Mucosa of stomach (tissue), 1 donor: ENCODE data around the gene MX1.

ENCODE experiments used
- H3K27me3 ChIP-seq: one replicate; pipeline ENCODE4 v1.7.0; 2013; ENCODE audit warnings: mild to moderate bottlenecking, low read length; ENCODE audit not compliant: control insufficient read depth, insufficient read depth
- H3K36me3 ChIP-seq: one replicate; pipeline ENCODE4 v1.7.0; 2013; ENCODE audit warnings: low read length; ENCODE audit not compliant: control insufficient read depth, insufficient read depth
- H3K4me1 ChIP-seq: one replicate; pipeline ENCODE4 v1.7.0; 2013; ENCODE audit warnings: mild to moderate bottlenecking, low read length; ENCODE audit not compliant: control insufficient read depth, insufficient read depth
- H3K4me3 ChIP-seq: one replicate; pipeline ENCODE4 v1.7.0; 2013; ENCODE audit warnings: low read length
- H3K9ac ChIP-seq: one replicate; pipeline ENCODE4 v1.7.0; 2013; ENCODE audit warnings: mild to moderate bottlenecking, low read length, moderate library complexity
- H3K9me3 ChIP-seq: one replicate; pipeline ENCODE4 v1.7.0; 2013; ENCODE audit warnings: mild to moderate bottlenecking, low read length, moderate library complexity; ENCODE audit not compliant: control insufficient read depth
- donor health status: Pancreatic carcinoma.

Gene MX1

DNA sequence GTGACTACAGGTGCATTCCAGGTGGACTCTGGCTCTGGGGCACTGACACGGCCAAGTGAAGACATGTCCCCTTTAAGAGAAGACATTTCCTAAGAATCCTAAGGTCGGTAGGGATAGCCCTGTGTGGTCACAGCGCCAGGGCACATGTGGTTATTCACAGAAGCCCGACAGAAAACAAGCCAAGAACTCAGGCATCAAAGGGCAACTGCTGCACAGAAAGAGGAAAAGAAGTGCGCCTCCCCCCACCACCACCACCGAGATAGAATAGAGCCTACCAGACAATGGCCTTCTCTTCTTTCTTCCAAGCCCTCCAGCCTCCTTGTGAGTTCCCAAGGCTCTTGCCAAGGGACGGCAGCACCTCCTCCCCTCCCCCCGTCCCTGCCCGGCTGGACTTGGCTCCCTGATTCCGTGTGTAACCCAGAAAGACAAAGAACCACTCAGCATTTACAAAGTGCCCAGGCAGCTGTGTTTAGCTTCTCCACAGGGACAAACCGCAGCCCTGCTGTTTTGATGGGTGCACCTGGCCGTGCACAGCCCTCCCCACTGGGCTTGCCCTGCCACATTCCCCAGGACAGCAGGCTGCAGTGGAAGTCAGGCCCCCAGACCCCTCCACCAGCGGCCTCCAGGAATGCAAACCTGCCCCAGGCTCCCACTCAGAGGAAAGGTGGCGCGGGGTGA is 51.7 kb downstream of the MX1 start:
- Histone ChIP-seq H3K4me1 (peaks cover 41% of the 10 kb centered on the region), H3K36me3 (no peaks in the 10 kb centered on the region), H3K4me3 (no peak overlapping the region), H3K9me3 (no peaks in the 10 kb centered on the region), H3K9ac (no peak overlapping the region), H3K27me3 (no peaks in the 10 kb centered on the region)

DNA sequence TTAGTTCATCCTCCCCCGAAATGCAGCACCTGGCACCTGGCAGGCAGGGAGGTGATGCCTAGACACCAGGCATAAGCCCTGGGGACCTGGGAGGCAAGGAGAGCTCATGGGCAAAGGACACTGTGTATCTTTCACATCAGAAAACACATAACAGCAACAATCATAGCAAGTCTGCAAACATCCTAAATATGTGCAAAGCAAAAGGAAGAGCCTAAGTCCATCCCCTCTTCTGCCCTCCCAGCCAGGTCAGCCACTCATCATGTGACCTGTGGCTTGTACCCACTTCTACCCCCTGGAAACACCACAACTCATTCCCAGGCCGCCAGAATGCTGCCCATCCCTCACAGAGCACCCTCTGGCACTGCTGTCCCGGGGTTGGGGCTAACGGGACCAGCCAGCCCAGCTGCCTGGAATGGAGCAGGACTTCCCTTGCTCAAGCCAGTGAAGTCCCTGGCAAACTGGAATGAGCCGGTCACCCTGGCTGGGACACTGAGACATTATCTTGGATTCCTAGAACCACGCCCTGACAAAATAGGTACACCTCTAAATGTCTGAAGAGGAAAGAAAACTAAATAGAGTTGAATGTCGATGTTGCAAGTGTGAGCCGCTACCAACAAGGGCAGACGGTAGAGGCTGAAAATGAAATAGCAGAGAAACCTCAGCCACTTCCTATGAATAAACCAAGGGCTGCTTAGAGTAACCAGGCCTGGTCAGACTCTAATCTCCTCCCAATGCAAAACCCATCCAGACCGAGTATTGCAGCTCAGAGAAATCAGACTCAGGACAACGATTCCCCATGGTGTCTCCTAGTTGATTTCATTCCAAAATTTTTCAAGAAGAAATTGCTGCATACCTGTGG is 52.5 kb downstream of the MX1 start:
- no peaks in the 10 kb centered on the region for H3K9me3 ChIP-seq
- H3K27me3 ChIP-seq = no peaks in the 10 kb centered on the region
- no peak overlapping the region for H3K4me3 ChIP-seq
- peaks cover 41% of the 10 kb centered on the region for H3K4me1 ChIP-seq
- no peaks in the 10 kb centered on the region for H3K36me3 ChIP-seq
- no peak overlapping the region for H3K9ac ChIP-seq

DNA sequence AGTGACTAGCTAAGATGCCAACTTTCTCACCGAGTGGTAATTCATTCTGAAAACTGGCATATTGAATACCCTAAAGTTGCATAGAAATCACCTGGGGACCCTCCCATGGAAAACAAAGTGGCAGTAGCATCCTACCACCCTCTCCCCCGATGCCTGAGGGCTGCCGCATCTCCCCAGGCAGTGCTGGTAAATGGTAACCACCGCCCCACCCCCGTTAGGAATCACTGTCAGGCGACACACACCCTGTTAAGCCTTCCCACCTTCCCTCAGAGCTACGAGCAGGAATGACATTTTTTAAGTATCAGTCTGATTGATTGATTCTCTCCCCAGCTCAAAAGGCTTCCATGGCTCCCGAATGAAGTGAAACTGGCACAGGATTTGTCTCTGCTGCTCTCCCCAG is 53.6 kb downstream of the MX1 start:
- H3K4me1 ChIP-seq = peaks cover 52% of the 10 kb centered on the region
- no peaks in the 10 kb centered on the region for H3K27me3 ChIP-seq
- no peak overlapping the region for H3K4me3 ChIP-seq
- no peaks in the 10 kb centered on the region for H3K36me3 ChIP-seq
- H3K9me3 ChIP-seq = no peaks in the 10 kb centered on the region
- H3K9ac ChIP-seq = no peak overlapping the region

DNA sequence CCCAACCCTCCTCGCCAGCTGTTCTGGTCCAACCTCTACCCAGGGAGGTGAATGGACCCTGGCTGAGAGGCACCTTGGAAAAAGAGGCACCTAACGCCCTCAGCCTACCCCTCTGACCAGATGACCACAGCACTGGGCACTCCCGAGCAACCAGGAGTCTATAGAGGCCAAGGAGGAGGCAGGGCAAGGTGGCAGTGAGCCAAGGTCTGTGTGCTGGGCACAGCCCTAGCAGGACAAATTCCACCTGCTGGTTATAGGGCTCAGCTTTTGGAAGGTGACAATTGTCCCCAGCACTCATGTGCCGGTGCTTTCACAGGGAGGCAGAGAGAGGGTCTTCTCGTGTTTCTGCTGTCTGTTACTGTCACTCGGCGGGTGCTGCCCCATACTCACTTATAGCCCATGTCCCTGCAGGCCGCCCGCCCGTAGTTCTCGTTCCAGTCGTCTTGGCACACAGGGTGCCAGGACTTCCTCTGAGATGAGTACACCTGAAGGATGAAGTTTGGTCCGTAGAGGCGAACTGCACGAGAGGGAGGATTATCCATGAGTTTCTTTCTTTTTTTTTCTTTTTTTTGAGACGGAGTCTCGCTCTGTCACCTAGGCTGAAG is 54.1 kb downstream of the MX1 start:
- H3K4me1 ChIP-seq = peaks cover 57% of the 10 kb centered on the region
- no peaks in the 10 kb centered on the region for H3K36me3 ChIP-seq
- H3K9ac ChIP-seq = no peak overlapping the region
- no peaks in the 10 kb centered on the region for H3K27me3 ChIP-seq
- H3K4me3 ChIP-seq = no peak overlapping the region
- no peaks in the 10 kb centered on the region for H3K9me3 ChIP-seq

DNA sequence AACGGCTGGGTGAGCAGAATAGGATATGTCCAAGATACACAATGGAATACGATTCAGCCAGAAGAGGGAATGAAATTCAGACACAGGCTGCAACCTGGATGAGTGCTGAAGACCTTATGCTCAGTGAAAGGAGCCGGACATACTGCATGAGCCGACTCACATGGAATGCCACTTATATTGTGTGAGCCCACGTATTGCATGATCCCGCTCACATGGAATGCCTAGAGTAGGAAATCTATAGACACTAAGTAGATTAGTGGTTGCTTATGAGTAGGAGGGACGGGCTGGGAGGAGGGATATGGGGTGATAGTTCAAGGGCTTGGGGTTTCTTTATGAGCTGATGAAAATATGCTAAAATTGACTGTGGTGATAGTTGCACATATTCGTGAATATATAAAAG is 55.2 kb downstream of the MX1 start:
- no peaks in the 10 kb centered on the region for H3K36me3 ChIP-seq
- no peaks in the 10 kb centered on the region for H3K9me3 ChIP-seq
- H3K9ac ChIP-seq = no peak overlapping the region
- no peak overlapping the region for H3K4me3 ChIP-seq
- no peaks in the 10 kb centered on the region for H3K27me3 ChIP-seq
- peaks cover 66% of the 10 kb centered on the region for H3K4me1 ChIP-seq

DNA sequence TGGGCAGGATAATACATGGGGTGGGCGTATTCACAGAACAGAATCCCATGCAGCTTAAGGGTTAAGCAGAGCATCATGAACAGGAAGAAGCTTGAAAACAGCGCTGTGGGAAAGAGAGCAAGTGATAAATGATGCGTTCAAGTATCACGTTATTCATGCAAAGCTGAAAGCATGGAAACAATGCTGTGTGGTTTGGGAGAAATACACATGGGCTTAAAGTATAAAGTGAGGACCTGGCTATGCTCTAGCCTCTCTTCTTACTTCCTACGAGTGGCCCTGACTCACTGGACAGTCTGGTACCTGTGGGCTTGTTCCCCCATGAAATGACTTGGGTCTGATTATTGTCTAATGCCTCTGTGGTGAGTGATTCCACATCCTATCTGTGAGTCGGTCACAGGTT is 56.3 kb downstream of the MX1 start:
- no peaks in the 10 kb centered on the region for H3K36me3 ChIP-seq
- no peak overlapping the region for H3K9ac ChIP-seq
- no peaks in the 10 kb centered on the region for H3K9me3 ChIP-seq
- no peak overlapping the region for H3K4me3 ChIP-seq
- H3K4me1 ChIP-seq = peaks cover 76% of the 10 kb centered on the region
- H3K27me3 ChIP-seq = no peaks in the 10 kb centered on the region

DNA sequence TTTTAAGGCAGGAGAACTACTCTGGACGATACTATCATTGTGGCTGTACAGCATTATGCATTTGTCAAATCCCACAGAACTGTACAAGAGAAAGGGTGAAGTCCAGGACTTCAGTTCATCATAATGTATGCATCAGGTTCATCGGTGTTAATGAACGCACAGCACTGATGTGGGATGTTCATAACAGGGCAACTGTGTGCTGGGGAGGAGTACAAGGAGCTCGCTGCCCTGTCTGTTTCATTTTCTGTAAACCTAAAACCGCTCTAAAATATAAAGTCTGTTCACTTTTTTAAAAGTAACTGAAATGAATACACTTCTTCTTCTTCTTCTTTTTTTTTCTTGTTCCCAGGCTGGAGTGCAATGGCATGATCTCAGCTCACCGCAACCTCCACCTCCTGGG is 56.9 kb downstream of the MX1 start:
- Histone ChIP-seq H3K27me3 (no peaks in the 10 kb centered on the region), H3K36me3 (no peaks in the 10 kb centered on the region), H3K9ac (no peak overlapping the region), H3K4me1 (peaks cover 74% of the 10 kb centered on the region), H3K4me3 (no peak overlapping the region), H3K9me3 (no peaks in the 10 kb centered on the region)

DNA sequence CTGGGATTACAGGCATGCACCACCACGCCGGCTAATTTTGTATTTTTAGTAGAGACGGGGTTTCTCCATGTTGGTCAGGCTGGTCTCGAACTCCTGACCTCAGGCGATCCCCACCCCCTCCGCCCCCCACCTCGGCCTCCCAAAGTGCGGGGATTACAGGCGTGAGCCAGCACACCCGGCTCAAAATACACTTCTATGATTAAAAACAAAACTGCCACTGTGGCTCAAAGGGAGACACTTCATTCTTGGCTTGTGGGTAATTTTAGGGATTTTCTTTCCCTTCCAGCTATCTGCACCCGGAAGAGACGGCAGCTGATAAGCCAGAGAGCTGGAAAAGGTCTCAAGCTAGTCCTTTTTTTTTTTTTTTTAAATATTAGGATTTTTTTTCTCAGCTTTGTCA is 57.4 kb downstream of the MX1 start:
- no peaks in the 10 kb centered on the region for H3K27me3 ChIP-seq

DNA sequence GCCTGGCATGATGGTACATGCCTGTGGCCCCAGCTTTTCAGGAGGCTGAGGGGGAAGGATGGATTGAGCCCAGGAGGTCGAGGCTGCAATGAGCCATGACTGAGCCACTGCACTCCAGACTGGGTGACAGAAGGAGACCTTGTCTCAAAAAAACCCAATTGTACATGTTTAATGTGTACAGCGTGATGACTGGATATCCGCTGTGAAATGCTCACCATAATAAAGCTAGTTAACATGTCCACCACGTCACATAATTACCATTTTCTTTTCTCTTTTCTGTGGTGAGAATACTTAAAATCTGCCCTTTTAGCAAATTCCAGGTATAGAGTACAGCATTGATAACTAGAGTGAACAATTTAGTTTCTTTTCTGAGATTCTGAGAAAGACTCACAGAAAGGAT is 57.9 kb downstream of the MX1 start:
- H3K4me3 ChIP-seq = no peak overlapping the region
- H3K4me1 ChIP-seq = peaks cover 72% of the 10 kb centered on the region
- no peak overlapping the region for H3K9ac ChIP-seq
- H3K27me3 ChIP-seq = peaks cover under 1% of the 10 kb centered on the region
- peaks cover 10% of the 10 kb centered on the region for H3K36me3 ChIP-seq
- no peaks in the 10 kb centered on the region for H3K9me3 ChIP-seq

More for the DNA sequence above, 57.4 kb downstream of the MX1 start:
- Histone ChIP-seq H3K9ac (no peak overlapping the region), H3K4me1 (peaks cover 74% of the 10 kb centered on the region), H3K36me3 (peaks cover 4% of the 10 kb centered on the region), H3K4me3 (no peak overlapping the region), H3K9me3 (no peaks in the 10 kb centered on the region)

DNA sequence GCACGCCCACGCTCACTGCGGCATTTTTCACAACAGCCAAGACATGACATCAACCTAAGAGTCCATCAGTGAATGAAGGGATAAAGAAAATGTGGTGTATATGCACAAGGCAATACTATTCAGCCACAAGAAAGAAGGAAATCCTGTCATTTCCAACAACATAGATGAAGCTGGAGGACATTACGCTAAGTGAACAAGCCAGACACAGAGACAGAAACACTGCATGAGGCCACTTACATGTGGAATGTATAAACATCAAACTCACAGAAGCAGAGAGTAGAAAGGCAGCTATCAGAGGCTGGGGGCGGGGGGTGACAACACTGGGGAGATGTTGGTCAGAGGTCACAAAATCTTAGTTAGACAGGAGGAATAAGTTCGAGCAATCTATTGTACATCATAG is 61.0 kb downstream of the MX1 start:
- H3K36me3 ChIP-seq = peaks cover 15% of the 10 kb centered on the region
- no peaks in the 10 kb centered on the region for H3K9me3 ChIP-seq
- H3K4me3 ChIP-seq = no peak overlapping the region
- H3K27me3 ChIP-seq = peaks cover 2% of the 10 kb centered on the region
- peaks cover 57% of the 10 kb centered on the region for H3K4me1 ChIP-seq
- no peak overlapping the region for H3K9ac ChIP-seq

DNA sequence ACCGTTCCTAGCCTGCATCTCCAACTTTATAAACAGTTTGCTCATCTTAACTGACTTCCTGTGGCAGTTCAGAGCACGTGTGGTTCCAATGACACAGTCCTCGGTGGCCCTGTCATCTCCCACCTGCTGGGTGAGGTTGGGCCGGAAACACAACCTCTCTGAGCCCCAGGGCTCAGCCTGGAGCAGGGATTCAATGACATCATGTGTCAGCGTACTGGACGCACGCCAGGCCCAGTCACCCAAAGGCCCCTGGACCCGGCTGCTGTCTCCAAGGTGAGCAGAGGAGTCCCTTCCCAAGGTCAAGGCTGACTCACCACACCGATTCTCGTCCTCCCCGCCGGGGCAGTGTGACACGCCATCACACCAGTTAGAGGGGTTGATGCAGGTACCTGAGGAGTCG is 62.0 kb downstream of the MX1 start:
- Histone ChIP-seq H3K27me3 (peaks cover 2% of the 10 kb centered on the region), H3K4me1 (peaks cover 57% of the 10 kb centered on the region), H3K36me3 (peaks cover 15% of the 10 kb centered on the region)

DNA sequence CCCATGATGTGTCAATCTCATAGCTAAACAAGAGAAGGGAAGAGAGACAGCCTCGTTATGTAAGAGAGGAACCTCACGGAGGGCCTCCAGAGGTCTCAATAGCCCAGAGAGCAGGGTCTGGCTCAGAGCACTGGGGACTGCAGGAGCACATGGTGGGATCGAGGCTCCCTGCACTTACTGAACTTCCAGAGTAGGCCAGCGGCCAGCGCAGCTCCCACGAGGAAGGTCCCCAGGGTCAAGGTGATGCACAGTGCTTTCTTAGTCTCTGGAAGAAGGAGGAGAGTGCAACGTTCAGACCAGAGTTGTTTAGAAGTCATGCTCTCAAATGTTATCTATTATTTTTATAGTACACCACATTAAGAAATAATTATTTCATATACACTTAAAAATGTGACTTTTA is 63.3 kb downstream of the MX1 start:
- H3K4me3 ChIP-seq = no peak overlapping the region
- peaks cover 2% of the 10 kb centered on the region for H3K27me3 ChIP-seq
- H3K9ac ChIP-seq = no peak overlapping the region
- H3K9me3 ChIP-seq = no peaks in the 10 kb centered on the region
- peaks cover 21% of the 10 kb centered on the region for H3K36me3 ChIP-seq
- H3K4me1 ChIP-seq = peaks cover 50% of the 10 kb centered on the region

More for the DNA sequence above, 62.0 kb downstream of the MX1 start:
- no peaks in the 10 kb centered on the region for H3K9me3 ChIP-seq
- no peak overlapping the region for H3K9ac ChIP-seq
- H3K4me3 ChIP-seq = no peak overlapping the region
